ENCODE results near the gene KLHL14. TPM values are rescaled to one million over a fixed set of nuclear protein-coding genes. Genes with fewer than 3 reads are reported as not detected.

Gene KLHL14
- total RNA-seq, result 0.98 and 1.4 TPM in 2 replicates

GRCh38 chr18:32772581-32773381 lies at the start of gene KLHL14:
TSS of gene KLHL14 (minus strand) at chr18:32773023. CDS start at chr18:32770591, 2,432 bp downstream.

Data from dermis lymphatic vessel endothelial cell (primary cell).